CD4-positive, alpha-beta T cell treated with Interferon alpha-2 for 1 hour (primary cell): Measurements from ENCODE around the gene TP63.

Source experiments
- DNase-seq, 2 donors: peaks; one replicate each; pipeline ENCODE4 v3.0.0-alpha.2; 2020 to 2022

The TP63 gene

GRCh38 chr3:189827108-189827507 is 195.9 kb downstream of the TP63 start:
- DNase-seq = no peak

- DNase-seq = no peak
Observed at GRCh38 chr3:189830401-189830800, 199.2 kb downstream of the TP63 start.

GRCh38 chr3:189833266-189833665 is 202.1 kb downstream of the TP63 start:
- DNase-seq = no peak

- no peak for DNase-seq
Observed at GRCh38 chr3:189833996-189834395, 202.8 kb downstream of the TP63 start.

GRCh38 chr3:189834462-189834861 is 203.3 kb downstream of the TP63 start:
- DNase-seq = no peak

GRCh38 chr3:189836795-189837194 is 205.6 kb downstream of the TP63 start:
- DNase-seq = no peak

- DNase-seq = no peak
Observed at GRCh38 chr3:189838291-189838690, 207.1 kb downstream of the TP63 start.

GRCh38 chr3:189839576-189839975 is 208.4 kb downstream of the TP63 start:
- no peak for DNase-seq

- no peak for DNase-seq
Observed at GRCh38 chr3:189841473-189842205, 210.4 kb downstream of the TP63 start.

- DNase-seq = no peak
Observed at GRCh38 chr3:189842681-189843602, 211.8 kb downstream of the TP63 start.

- DNase-seq = no peak
Observed at GRCh38 chr3:189845069-189845468, 213.9 kb downstream of the TP63 start.

GRCh38 chr3:189848395-189849040 is 217.3 kb downstream of the TP63 start:
- DNase-seq = no peak

GRCh38 chr3:189849262-189849661 is 218.1 kb downstream of the TP63 start:
- no peak for DNase-seq

GRCh38 chr3:189851682-189852081 is 220.5 kb downstream of the TP63 start:
- no peak for DNase-seq

- no peak for DNase-seq
Observed at GRCh38 chr3:189853906-189854305, 222.7 kb downstream of the TP63 start.

GRCh38 chr3:189860296-189860695 is 229.1 kb downstream of the TP63 start:
- no peak for DNase-seq

- DNase-seq = no peak
Observed at GRCh38 chr3:189862385-189862998, 231.3 kb downstream of the TP63 start.

- DNase-seq = no peak
Observed at GRCh38 chr3:189863031-189863430, 231.8 kb downstream of the TP63 start.

GRCh38 chr3:189868061-189868460 is 236.9 kb downstream of the TP63 start:
- no peak for DNase-seq

GRCh38 chr3:189869165-189869564 is 238.0 kb downstream of the TP63 start:
- no peak for DNase-seq

GRCh38 chr3:189871418-189871817 is 240.2 kb downstream of the TP63 start:
- no peak for DNase-seq

GRCh38 chr3:189883113-189883753 is 252.0 kb downstream of the TP63 start:
- no peak for DNase-seq

- DNase-seq = no peak
Observed at GRCh38 chr3:189890496-189890895, 259.3 kb downstream of the TP63 start.
